SK-N-DZ (cell line): ENCODE data around the gene ARFIP1. TPM values are rescaled to one million over a fixed set of nuclear protein-coding genes. Genes with fewer than 3 reads are reported as not detected.
"Not testable (repeated sequence)": the region's sequence is repeated elsewhere in the genome, so short reads cannot be mapped to it uniquely, and the experiment has no call there.

Experiments
- DNase-seq: peaks from one replicate; pipeline ENCODE4 v3.0.0-alpha.2; 2015; ENCODE audit warnings: low spot score
- polyA plus RNA-seq, 2 experiments: library from polyadenylated mRNA; depleted of rRNA; stranded (reverse); fragments of >200 nt; gene quantifications; 2 replicates each; pipeline ENCODE4 v1.2.3, GENCODE V29; 2014

The ARFIP1 gene, protein sequence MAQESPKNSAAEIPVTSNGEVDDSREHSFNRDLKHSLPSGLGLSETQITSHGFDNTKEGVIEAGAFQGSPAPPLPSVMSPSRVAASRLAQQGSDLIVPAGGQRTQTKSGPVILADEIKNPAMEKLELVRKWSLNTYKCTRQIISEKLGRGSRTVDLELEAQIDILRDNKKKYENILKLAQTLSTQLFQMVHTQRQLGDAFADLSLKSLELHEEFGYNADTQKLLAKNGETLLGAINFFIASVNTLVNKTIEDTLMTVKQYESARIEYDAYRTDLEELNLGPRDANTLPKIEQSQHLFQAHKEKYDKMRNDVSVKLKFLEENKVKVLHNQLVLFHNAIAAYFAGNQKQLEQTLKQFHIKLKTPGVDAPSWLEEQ
- 19.6 and 20.1 TPM in 2 replicates for polyA plus RNA-seq (2014; cell fraction: cytosol; rRNA removed)
- polyA plus RNA-seq (2014; cell fraction: nucleus; rRNA removed): 14.1 and 15.1 TPM in 2 replicates

- DNase-seq: peak; percentile 95
Measured at GRCh38 chr4:152779513-152780266, at the start of gene ARFIP1, which contains the start of gene TIGD4. TSS of gene ARFIP1 (plus strand) at chr4:152779954. CDS start at chr4:152829634, 49,680 bp downstream. TSS of gene TIGD4 (minus strand) at chr4:152779730. CDS start at chr4:152771004, 8,726 bp downstream.

- DNase-seq: no peak
Measured at GRCh38 chr4:152731997-152732396, 47.8 kb upstream of the ARFIP1 start.

GRCh38 chr4:152734015-152734698, 45.6 kb upstream of the ARFIP1 start:
- no peak for DNase-seq

DNA sequence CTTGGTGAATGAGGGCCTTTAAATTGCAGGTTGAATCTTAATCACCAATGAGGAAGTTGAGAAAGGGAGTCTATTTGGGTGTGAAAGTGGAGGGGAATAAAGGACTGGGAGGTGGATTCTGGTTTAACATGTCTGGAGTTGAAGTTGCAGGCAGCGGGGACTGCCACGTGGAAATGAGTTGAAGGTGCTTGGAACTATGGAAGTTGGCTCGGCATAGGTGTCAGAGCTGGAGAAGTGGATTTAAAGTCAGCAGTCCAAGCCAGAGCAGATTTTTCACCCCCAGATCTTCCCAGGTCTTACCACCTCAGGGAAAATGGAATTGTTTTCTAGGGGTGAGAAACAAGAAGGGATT, 45.1 kb upstream of the ARFIP1 start:
- DNase-seq: no peak

- peak; percentile 7 for DNase-seq
Measured at GRCh38 chr4:152735396-152735859, 44.3 kb upstream of the ARFIP1 start.

DNA sequence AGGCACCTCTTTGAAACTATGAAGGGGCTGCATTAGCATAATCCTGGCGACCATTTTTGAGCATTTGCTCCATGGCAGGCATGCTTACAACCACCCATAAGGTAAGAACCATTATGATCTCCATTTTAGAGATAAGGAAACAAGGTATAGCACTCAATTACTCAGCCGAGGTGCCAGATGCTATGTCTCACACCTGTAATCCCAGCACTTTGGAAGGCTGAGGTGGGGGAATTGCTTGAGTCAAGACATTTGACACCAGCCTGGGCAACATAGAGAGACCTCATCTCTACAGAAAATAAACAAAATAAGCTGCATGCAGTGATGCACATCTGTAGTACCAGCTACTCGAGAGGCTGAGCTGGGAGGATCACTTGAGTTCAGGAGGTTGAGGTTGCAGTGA, 43.8 kb upstream of the ARFIP1 start:
- DNase-seq: no peak

DNA sequence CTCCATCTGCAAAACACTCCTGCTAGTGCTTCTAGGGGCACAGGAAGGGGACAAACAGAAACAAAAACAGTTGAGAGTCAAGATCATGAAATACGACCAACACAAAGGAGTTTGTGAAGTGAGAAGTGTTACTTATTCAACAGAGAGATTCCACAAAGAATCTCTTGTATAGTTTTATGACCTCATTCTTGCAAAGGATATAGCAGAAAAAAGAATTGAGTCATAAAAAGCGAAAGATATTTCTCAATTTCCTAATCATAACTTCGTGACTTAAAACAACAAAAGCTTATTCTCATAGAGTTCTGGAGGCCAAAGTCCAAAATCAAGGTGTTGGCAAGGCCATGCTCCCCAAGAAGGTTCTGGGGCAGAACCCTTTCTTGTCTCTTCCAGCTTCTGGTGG, 40.9 kb upstream of the ARFIP1 start:
- DNase-seq: no peak

GRCh38 chr4:152747444-152747843, 32.3 kb upstream of the ARFIP1 start:
- no peak for DNase-seq

- DNase-seq: no peak
Measured at GRCh38 chr4:152748619-152749018, 31.1 kb upstream of the ARFIP1 start.

DNA sequence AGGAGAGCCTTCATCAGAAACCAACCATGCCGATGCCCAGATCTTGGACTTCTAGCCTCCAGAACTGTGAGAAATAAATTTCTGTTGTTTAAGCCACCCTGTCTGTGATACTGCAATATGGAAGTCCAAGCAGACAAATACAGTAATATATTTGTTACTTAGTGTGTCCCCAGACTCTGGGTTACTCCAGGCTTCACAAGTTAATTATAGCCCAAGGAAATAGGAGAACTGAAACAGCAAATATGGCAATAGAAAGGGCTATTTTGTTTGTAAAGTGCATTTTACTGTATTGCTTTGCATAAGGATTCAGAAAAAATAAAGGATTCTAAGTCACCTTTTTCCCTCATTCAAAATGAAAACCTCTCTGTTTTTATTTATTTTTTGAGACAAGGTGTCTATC, 16.0 kb upstream of the ARFIP1 start:
- no peak for DNase-seq

GRCh38 chr4:152765069-152765737, 14.6 kb upstream of the ARFIP1 start:
- not testable (repeated sequence) for DNase-seq

DNA sequence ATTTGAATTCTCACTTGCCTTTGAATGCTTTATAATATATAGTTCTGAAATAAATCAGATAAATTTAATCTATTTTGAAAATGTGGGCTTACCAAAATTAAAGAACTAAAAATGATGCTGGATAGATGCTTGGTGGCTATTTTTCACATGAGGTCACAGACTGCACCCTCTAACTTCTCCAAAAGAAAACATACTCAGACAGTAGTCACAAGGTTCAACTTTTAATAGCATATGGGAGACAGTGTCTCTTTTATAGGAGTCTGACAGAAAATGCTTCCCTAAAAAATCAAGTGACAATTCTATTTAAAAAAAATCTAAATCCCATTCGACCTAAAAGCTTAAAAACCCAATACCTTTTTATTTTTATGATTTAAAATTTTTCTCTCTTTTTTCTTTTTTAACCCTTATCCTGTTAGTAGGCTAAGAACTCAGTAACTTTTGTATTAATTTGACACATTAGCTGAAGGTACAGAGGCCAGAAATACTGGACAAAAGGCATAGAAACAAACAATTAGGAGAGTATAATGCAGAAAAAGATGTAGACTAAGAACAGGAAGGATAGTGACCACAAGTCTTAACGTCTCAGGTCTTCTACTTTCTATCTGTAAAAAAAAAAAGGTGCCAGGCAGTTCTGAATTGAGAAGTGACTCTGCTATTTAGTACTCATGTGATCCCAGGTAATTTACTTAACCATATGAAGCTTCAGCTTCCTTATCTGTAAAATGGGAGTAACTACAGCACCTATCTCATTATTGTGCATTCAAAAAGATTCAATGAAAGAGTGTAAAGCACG, 7.8 kb upstream of the ARFIP1 start:
- DNase-seq: no peak

- no peak for DNase-seq
Measured at GRCh38 chr4:152773339-152773738, 6.4 kb upstream of the ARFIP1 start.

DNA sequence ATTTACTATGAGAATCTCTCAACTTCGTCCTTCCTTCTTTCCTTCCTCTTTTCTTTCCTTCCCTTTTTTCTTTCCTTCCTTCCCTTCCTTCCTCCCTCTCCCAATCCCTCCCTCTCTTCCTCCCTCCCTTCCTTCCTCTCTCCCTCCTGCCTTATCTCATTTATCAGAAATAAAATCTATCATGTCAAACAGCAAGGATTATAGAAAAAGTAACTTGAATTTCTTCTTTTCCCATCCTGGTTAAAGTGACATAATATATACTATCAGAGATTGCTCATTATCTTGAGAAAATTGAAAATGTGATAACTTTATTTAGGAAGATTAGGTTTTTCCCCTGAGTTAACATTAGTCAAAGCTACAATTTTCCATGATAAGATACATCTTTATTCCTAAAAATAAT, 5.8 kb upstream of the ARFIP1 start:
- no peak for DNase-seq

DNA sequence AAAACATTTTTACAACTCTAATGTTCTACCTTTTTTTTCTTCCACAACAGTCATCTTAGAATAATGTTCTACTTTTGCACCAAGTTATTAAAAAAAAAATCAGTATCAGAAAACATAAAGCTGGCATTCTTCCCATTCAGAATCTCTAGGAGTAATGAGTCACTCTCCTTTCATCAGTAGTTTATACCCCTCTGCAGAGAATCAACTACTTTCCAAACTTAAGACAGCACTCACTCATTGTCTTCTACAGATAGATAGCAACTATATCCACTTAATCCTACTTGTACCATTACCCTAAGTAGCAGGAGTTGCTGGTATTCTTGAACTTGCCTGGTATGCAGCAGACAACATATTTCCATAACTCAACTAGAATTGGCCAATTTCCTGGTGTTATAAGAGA, 3.4 kb upstream of the ARFIP1 start:
- no peak for DNase-seq

GRCh38 chr4:152777488-152777887, 2.3 kb upstream of the ARFIP1 start:
- no peak for DNase-seq

DNA sequence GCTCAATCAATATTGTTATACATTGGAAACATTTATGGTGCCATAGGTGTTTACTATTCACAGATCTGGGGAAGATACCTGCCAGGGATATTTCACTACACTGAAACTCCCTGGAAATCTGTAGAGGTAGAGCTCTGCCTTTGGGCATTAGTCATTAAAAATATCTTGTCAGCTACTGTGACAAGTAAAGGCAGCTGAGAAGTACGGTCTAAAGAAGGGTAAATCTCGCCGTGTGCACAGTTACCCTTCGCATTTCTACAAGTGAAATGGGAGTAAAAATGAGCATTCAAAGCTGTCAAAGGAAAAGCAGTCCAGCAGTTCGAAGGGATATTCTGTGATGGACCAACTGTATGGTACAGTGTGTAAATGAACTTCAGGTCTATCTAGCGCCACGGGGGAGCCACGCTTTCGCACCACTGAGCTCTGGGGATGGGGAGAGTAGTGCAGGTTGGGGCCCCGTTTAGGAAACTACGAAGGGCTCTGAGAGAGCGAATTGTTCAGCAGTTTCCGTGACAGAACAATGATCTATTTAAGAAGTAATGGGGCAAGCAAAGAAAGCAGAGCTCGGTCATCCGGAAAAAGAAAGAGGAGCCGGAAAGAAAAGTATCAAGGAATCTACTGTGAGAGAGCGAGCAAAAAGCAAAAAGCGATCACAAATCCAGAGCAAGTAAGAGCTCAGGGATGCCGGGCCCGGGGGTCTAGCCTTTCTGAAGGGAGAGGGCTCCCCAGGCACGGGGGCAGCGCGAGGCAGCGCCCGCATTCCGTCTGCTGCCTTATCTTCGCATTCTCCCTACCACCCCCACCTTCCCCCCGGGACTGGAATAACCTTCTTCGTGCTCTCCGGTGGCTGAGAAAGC, 870 bp upstream of the ARFIP1 start:
- DNase-seq: peak; percentile 15

- no peak for DNase-seq
Measured at GRCh38 chr4:152780267-152780778, 569 bp downstream of the ARFIP1 start.
